GM12801 (cell line): Measurements from ENCODE around the gene HHLA2.

Experiments used
- CTCF ChIP-seq: IDR thresholded peaks from one replicate; pipeline ENCODE4 v1.5.1; 2011; ENCODE audit warnings: control low read depth; ENCODE audit not compliant: insufficient read length; ENCODE audit errors: extremely low read depth

HHLA2 gene

GRCh38 chr3:108338901-108339545, 42.7 kb downstream of the HHLA2 start:
- TF ChIP-seq CTCF = no peak

GRCh38 chr3:108341911-108342310, 45.6 kb downstream of the HHLA2 start:
- no peak for TF ChIP-seq CTCF

- no peak for TF ChIP-seq CTCF
Measured at GRCh38 chr3:108342837-108343486, 46.6 kb downstream of the HHLA2 start.

GRCh38 chr3:108343491-108343890, 47.1 kb downstream of the HHLA2 start:
- no peak for TF ChIP-seq CTCF

GRCh38 chr3:108345492-108346205, 49.3 kb downstream of the HHLA2 start:
- TF ChIP-seq CTCF = no peak

- TF ChIP-seq CTCF = no peak
Measured at GRCh38 chr3:108346301-108347227, 50.2 kb downstream of the HHLA2 start.

GRCh38 chr3:108352176-108352575, 55.8 kb downstream of the HHLA2 start:
- TF ChIP-seq CTCF = no peak
